GM12878 (cell line): ENCODE measurements around the gene PCLO. TPM values are rescaled to one million over a fixed set of nuclear protein-coding genes. Genes with fewer than 3 reads are reported as not detected.

Experiments
- ETV6 ChIP-seq, 2 experiments: fragments of 450-650 bp in 1 of 2; IDR thresholded peaks in 1 of 2; conservative IDR thresholded peaks in 1 of 2; 2 replicates each; pipeline ENCODE4 v1.6.1; 2014; ENCODE audit warnings: antibody characterized with exemption in 1 of 2, borderline replicate concordance in 1 of 2, low read depth in 1 of 2, mild to moderate bottlenecking in 1 of 2, moderate library complexity in 1 of 2
- MYB ChIP-seq: fragments of 150-350 bp; IDR thresholded peaks from 2 replicates; pipeline ENCODE4 v1.6.1; 2014; ENCODE audit warnings: mild to moderate bottlenecking, low read depth, low read length, borderline replicate concordance
- SMAD5 ChIP-seq: IDR thresholded peaks from 2 replicates; pipeline ENCODE4 v1.6.1; 2016; ENCODE audit warnings: antibody characterized with exemption, low read depth
- SMARCA5 ChIP-seq: fragments of 450-650 bp; IDR thresholded peaks from 2 replicates; pipeline ENCODE4 v1.6.1; 2017; ENCODE audit warnings: mild to moderate bottlenecking
- TAF1 ChIP-seq: IDR thresholded peaks from 2 replicates; pipeline ENCODE4 v1.6.1; 2011; ENCODE audit warnings: mild to moderate bottlenecking, low read depth, low read length, borderline replicate concordance
- ZBTB11 ChIP-seq: fragments of 450-650 bp; formaldehyde crosslinking; IDR thresholded peaks from 2 replicates; pipeline ENCODE4 v1.5.0; 2022; ENCODE audit warnings: mild to moderate bottlenecking, missing genetic modification characterization
- polyA plus RNA-seq, 11 experiments: library from polyadenylated mRNA; depleted of rRNA in 4 of 11; unstranded in 6 of 11; stranded (reverse) in 5 of 11; fragments of >200 nt; fragmentation: Nextera tagmentation in 4 of 11; fragmentation: Illumina TruSeq in 1 of 11; extraction: Ambion mirVana in 4 of 11; extraction: Trizol in 1 of 11; gene quantifications; 1 replicate in 1 of 11; 2 replicates in 10 of 11; pipeline versions ENCODE4 v1.2.1 to v1.2.3, GENCODE V29; 2011 to 2016; ENCODE audit warnings: inconsistent platforms in 2 of 11, missing spikeins in 2 of 11, low read depth in 1 of 11
- total RNA-seq, 4 experiments: library from RNA; depleted of rRNA in 3 of 4; stranded (reverse); fragments of >200 nt in 3 of 4; fragmentation: Illumina TruSeq in 1 of 4; extraction: Trizol in 1 of 4; gene quantifications; 2 replicates each; pipeline versions ENCODE4 v1.2.1 to v1.2.3, GENCODE V29; 2013 to 2021
- TF ChIP-seq, protein P1 (sequence below): fragments of 450-650 bp; IDR thresholded peaks from 2 replicates; pipeline ENCODE4 v1.6.1; 2017; ENCODE audit warnings: mild to moderate bottlenecking, moderate library complexity

The PCLO gene
- total and polyA plus RNA-seq, 10 of the 15 experiments (the other 5 are each of a cell fraction or from before 2014, with no cell fraction given) = 0.01 to 0.08 (median 0.03) TPM; not detected in 6

GRCh38 chr7:83150310-83150709, 12.4 kb downstream of the PCLO start (continued):
- TF ChIP-seq ZBTB11 (CRISPR knock-in tag) (no peak), TAF1 (no peak), SMARCA5 (no peak), SMAD5 (no peak), ETV6 (conservative IDR thresholded peaks at IDR 0.05 in 1 of 2, IDR thresholded peaks at IDR 0.05 in 1 of 2; ENCODE audit: borderline replicate concordance in 1 of 2, low read depth in 1 of 2) (no peak), MYB (no peak)
- TF ChIP-seq, protein P1, sequence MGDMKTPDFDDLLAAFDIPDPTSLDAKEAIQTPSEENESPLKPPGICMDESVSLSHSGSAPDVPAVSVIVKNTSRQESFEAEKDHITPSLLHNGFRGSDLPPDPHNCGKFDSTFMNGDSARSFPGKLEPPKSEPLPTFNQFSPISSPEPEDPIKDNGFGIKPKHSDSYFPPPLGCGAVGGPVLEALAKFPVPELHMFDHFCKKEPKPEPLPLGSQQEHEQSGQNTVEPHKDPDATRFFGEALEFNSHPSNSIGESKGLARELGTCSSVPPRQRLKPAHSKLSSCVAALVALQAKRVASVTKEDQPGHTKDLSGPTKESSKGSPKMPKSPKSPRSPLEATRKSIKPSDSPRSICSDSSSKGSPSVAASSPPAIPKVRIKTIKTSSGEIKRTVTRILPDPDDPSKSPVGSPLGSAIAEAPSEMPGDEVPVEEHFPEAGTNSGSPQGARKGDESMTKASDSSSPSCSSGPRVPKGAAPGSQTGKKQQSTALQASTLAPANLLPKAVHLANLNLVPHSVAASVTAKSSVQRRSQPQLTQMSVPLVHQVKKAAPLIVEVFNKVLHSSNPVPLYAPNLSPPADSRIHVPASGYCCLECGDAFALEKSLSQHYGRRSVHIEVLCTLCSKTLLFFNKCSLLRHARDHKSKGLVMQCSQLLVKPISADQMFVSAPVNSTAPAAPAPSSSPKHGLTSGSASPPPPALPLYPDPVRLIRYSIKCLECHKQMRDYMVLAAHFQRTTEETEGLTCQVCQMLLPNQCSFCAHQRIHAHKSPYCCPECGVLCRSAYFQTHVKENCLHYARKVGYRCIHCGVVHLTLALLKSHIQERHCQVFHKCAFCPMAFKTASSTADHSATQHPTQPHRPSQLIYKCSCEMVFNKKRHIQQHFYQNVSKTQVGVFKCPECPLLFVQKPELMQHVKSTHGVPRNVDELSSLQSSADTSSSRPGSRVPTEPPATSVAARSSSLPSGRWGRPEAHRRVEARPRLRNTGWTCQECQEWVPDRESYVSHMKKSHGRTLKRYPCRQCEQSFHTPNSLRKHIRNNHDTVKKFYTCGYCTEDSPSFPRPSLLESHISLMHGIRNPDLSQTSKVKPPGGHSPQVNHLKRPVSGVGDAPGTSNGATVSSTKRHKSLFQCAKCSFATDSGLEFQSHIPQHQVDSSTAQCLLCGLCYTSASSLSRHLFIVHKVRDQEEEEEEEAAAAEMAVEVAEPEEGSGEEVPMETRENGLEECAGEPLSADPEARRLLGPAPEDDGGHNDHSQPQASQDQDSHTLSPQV = no peak
- TF ChIP-seq, all 136 proteins: peak for 0
